Measurements from ENCODE around the gene EME2.
"Not testable (repeated sequence)": the region's sequence is repeated elsewhere in the genome, so short reads cannot be mapped to it uniquely, and the experiment has no call there.

Gene EME2

GRCh38 chr16:1791943-1792812 is 19.6 kb downstream of the EME2 start:
- no peak for ATAC-seq

GRCh38 chr16:1792836-1793577 is 20.4 kb downstream of the EME2 start:
- no peak for ATAC-seq

GRCh38 chr16:1793578-1794220 is 21.1 kb downstream of the EME2 start, which contains the start of gene IGFALS:
IGFALS (minus strand) TSS chr16:1793705; CDS start chr16:1793652, 53 bp downstream.
- ATAC-seq, result no peak

- no peak for ATAC-seq
These were observed 21.7 kb downstream of the EME2 start for GRCh38 chr16:1794221-1794871.

GRCh38 chr16:1794908-1795666 is 22.5 kb downstream of the EME2 start:
- no peak for ATAC-seq

GRCh38 chr16:1799263-1799662 is 26.7 kb downstream of the EME2 start:
- ATAC-seq, result not testable (repeated sequence)

GRCh38 chr16:1800701-1801100 is 28.1 kb downstream of the EME2 start:
- no peak for ATAC-seq

- no peak for ATAC-seq
These were observed 35.0 kb downstream of the EME2 start for GRCh38 chr16:1807626-1808025.

- no peak for ATAC-seq
These were observed 36.1 kb downstream of the EME2 start for GRCh38 chr16:1808691-1809090.

GRCh38 chr16:1809281-1809801 is 36.7 kb downstream of the EME2 start:
- no peak for ATAC-seq

GRCh38 chr16:1810106-1810505 is 37.5 kb downstream of the EME2 start:
- no peak for ATAC-seq

GRCh38 chr16:1810536-1810935 is 37.9 kb downstream of the EME2 start:
- no peak for ATAC-seq

GRCh38 chr16:1812732-1813163 is 40.1 kb downstream of the EME2 start:
- ATAC-seq, result peak; percentile 41 to 51

GRCh38 chr16:1815461-1815860 is 42.9 kb downstream of the EME2 start:
- ATAC-seq, result no peak

- ATAC-seq, result no peak
These were observed 44.0 kb downstream of the EME2 start for GRCh38 chr16:1816396-1817275.

GRCh38 chr16:1817276-1817589 is 44.6 kb downstream of the EME2 start:
- ATAC-seq, result no peak

GRCh38 chr16:1817716-1818115 is 45.1 kb downstream of the EME2 start:
- ATAC-seq, result no peak

GRCh38 chr16:1818204-1818872 is 45.7 kb downstream of the EME2 start:
- no peak for ATAC-seq

- ATAC-seq, result no peak
These were observed 46.4 kb downstream of the EME2 start for GRCh38 chr16:1818873-1819525.

- ATAC-seq, result no peak
These were observed 47.0 kb downstream of the EME2 start for GRCh38 chr16:1819611-1820010.

Measured in activated CD4-positive, CD25-positive, alpha-beta regulatory T cell treated with anti-CD3 and anti-CD28 coated beads, Interleukin-2, amount 50 U/mL, for 24 hours (primary cell).